Measurements from ENCODE around the gene LONRF2. TPM values are rescaled to one million over a fixed set of nuclear protein-coding genes. Genes with fewer than 3 reads are reported as not detected.

The LONRF2 gene
- polyA plus RNA-seq, 2 of the 4 experiments (the other 2 are of a cell fraction) = 4.8 to 17.9 TPM

DNA sequence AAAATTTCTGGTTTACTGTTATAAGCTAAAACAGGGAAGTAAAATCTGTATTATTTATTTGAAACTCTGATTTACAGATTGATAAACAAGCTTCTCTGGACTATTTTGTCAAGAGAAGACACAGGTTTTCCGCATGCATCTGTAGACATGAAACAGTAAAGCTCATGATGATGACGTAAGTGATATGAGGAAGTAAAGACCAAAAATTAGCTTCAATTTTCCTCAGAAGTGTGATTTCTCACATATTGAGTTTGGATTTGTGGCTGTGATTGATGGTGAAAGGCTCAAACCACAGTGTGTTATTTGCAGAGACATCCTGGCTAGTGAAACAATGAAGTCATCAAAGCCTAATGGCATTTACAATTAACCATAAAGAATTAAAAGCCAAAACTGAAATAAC lies 12.6 kb upstream of the LONRF2 start:
- Histone ChIP-seq H3K4me1 (no peaks in the 10 kb centered on the region), H3K9me3 (no peaks in the 10 kb centered on the region), H3K27ac (no peak overlapping the region), H3K4me3 (no peak overlapping the region), H3K4me2 (no peak overlapping the region)
- ATAC-seq (no peak), FAIRE-seq (no peak), DNase-seq (ENCODE audit: low read depth in 1 of 2, low spot score in 1 of 2) (no peak)
- CTCF ChIA-PET = interaction anchor here (1.3 to 1.5 kb wide), 2 partner anchors 14 to 43 kb away, joined by 4 read pairs; no protein-coding TSS in a partner anchor
- 91% methylated on average over 2 of the region's 2 CpGs for WGBS (ENCODE audit: missing lambda C conversion rate)
- POLR2A ChIA-PET = interaction anchor here (0.8 to 1.5 kb wide), 2 partner anchors 14 to 30 kb away, joined by 3 to 4 read pairs; no protein-coding TSS in a partner anchor
- TF ChIP-seq JUN (IDR thresholded peaks at IDR 0.05) (no peak), FOXS1 (CRISPR knock-in tag; IDR thresholded peaks at IDR 0.05) (no peak), ESRRA (IDR thresholded peaks at IDR 0.05; ENCODE audit: borderline replicate concordance, low read length) (no peak), RARB (CRISPR knock-in tag; IDR thresholded peaks at IDR 0.05) (no peak), HOXA7 (CRISPR knock-in tag; IDR thresholded peaks at IDR 0.05) (no peak), NFE2L2 (conservative IDR thresholded peaks at IDR 0.05; ENCODE audit: low read length) (no peak), JUNB (IDR thresholded peaks at IDR 0.05) (no peak), FOSB (CRISPR knock-in tag; IDR thresholded peaks at IDR 0.05) (no peak), RAD21 (conservative IDR thresholded peaks at IDR 0.05 in 1 of 2, IDR thresholded peaks at IDR 0.05 in 1 of 2) (no peak), KDM5A (IDR thresholded peaks at IDR 0.05) (no peak)
- TF ChIP-seq, protein P1, sequence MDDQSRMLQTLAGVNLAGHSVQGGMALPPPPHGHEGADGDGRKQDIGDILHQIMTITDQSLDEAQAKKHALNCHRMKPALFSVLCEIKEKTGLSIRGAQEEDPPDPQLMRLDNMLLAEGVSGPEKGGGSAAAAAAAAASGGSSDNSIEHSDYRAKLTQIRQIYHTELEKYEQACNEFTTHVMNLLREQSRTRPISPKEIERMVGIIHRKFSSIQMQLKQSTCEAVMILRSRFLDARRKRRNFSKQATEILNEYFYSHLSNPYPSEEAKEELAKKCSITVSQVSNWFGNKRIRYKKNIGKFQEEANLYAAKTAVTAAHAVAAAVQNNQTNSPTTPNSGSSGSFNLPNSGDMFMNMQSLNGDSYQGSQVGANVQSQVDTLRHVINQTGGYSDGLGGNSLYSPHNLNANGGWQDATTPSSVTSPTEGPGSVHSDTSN (IDR thresholded peaks at IDR 0.05) = no peak
- TF ChIP-seq, protein P2, sequence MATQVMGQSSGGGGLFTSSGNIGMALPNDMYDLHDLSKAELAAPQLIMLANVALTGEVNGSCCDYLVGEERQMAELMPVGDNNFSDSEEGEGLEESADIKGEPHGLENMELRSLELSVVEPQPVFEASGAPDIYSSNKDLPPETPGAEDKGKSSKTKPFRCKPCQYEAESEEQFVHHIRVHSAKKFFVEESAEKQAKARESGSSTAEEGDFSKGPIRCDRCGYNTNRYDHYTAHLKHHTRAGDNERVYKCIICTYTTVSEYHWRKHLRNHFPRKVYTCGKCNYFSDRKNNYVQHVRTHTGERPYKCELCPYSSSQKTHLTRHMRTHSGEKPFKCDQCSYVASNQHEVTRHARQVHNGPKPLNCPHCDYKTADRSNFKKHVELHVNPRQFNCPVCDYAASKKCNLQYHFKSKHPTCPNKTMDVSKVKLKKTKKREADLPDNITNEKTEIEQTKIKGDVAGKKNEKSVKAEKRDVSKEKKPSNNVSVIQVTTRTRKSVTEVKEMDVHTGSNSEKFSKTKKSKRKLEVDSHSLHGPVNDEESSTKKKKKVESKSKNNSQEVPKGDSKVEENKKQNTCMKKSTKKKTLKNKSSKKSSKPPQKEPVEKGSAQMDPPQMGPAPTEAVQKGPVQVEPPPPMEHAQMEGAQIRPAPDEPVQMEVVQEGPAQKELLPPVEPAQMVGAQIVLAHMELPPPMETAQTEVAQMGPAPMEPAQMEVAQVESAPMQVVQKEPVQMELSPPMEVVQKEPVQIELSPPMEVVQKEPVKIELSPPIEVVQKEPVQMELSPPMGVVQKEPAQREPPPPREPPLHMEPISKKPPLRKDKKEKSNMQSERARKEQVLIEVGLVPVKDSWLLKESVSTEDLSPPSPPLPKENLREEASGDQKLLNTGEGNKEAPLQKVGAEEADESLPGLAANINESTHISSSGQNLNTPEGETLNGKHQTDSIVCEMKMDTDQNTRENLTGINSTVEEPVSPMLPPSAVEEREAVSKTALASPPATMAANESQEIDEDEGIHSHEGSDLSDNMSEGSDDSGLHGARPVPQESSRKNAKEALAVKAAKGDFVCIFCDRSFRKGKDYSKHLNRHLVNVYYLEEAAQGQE (IDR thresholded peaks at IDR 0.05) = no peak
- TF ChIP-seq, protein P3, sequence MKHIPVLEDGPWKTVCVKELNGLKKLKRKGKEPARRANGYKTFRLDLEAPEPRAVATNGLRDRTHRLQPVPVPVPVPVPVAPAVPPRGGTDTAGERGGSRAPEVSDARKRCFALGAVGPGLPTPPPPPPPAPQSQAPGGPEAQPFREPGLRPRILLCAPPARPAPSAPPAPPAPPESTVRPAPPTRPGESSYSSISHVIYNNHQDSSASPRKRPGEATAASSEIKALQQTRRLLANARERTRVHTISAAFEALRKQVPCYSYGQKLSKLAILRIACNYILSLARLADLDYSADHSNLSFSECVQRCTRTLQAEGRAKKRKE (CRISPR knock-in tag; IDR thresholded peaks at IDR 0.05; ENCODE audit: low read depth) = no peak
- TF ChIP-seq, protein P4, sequence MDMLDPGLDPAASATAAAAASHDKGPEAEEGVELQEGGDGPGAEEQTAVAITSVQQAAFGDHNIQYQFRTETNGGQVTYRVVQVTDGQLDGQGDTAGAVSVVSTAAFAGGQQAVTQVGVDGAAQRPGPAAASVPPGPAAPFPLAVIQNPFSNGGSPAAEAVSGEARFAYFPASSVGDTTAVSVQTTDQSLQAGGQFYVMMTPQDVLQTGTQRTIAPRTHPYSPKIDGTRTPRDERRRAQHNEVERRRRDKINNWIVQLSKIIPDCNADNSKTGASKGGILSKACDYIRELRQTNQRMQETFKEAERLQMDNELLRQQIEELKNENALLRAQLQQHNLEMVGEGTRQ (IDR thresholded peaks at IDR 0.05) = no peak
- TF ChIP-seq, protein P5, sequence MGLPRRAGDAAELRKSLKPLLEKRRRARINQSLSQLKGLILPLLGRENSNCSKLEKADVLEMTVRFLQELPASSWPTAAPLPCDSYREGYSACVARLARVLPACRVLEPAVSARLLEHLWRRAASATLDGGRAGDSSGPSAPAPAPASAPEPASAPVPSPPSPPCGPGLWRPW (IDR thresholded peaks at IDR 0.05) = no peak
- TF ChIP-seq, protein P6, sequence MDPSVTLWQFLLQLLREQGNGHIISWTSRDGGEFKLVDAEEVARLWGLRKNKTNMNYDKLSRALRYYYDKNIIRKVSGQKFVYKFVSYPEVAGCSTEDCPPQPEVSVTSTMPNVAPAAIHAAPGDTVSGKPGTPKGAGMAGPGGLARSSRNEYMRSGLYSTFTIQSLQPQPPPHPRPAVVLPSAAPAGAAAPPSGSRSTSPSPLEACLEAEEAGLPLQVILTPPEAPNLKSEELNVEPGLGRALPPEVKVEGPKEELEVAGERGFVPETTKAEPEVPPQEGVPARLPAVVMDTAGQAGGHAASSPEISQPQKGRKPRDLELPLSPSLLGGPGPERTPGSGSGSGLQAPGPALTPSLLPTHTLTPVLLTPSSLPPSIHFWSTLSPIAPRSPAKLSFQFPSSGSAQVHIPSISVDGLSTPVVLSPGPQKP (IDR thresholded peaks at IDR 0.05; ENCODE audit: low read depth, low read length) = no peak

DNA sequence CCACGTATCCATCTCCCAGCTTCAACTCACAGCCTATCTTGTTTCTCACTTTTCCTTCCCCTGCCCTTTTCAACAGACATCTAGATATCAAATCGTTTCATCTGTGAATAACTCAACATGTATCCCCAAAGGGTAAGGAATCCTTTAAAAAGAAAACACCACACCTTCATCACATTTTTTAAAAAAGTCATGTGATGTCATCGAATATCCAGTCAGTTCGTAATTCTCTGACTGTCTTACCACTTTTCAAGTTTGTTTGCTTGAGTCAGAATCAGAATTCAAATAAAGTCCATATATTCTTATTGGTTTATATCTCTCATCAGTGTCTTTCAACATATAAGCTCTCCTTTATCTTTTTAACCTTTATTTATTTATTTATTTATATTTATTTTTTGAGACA lies 5.4 kb upstream of the LONRF2 start:
- H3K4me2 ChIP-seq = no peak overlapping the region
- H3K27ac ChIP-seq = no peak overlapping the region
- ChIA-PET CTCF (no interaction called here), POLR2A (no interaction called here)
- FAIRE-seq (no peak), DNase-seq (ENCODE audit: low read depth in 1 of 2, low spot score in 1 of 2) (no peak), ATAC-seq (no peak)
- no peaks in the 10 kb centered on the region for H3K9me3 ChIP-seq
- WGBS (ENCODE audit: missing lambda C conversion rate) = 75% methylated on average over 4 of the region's 4 CpGs
- no peak overlapping the region for H3K4me3 ChIP-seq
- H3K4me1 ChIP-seq = 0 out of 3 replicates have a peak, but pooled peaks cover 5% of the 10 kb centered on the region
- no peak for TF ChIP-seq KDM5A (IDR thresholded peaks at IDR 0.05)
- TF ChIP-seq RARB (CRISPR knock-in tag; IDR thresholded peaks at IDR 0.05) = no peak
- no peak for TF ChIP-seq HOXA7 (CRISPR knock-in tag; IDR thresholded peaks at IDR 0.05)
- no peak for TF ChIP-seq NPAS2 (CRISPR knock-in tag; IDR thresholded peaks at IDR 0.05; ENCODE audit: borderline replicate concordance)
- no peak for TF ChIP-seq JUN (IDR thresholded peaks at IDR 0.05)
- TF ChIP-seq, protein P7, sequence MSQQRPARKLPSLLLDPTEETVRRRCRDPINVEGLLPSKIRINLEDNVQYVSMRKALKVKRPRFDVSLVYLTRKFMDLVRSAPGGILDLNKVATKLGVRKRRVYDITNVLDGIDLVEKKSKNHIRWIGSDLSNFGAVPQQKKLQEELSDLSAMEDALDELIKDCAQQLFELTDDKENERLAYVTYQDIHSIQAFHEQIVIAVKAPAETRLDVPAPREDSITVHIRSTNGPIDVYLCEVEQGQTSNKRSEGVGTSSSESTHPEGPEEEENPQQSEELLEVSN (IDR thresholded peaks at IDR 0.05; ENCODE audit: borderline replicate concordance, low read depth) = no peak
- no peak for TF ChIP-seq EHF (CRISPR knock-in tag; IDR thresholded peaks at IDR 0.05)
- no peak for TF ChIP-seq RCOR1 (IDR thresholded peaks at IDR 0.05; ENCODE audit: low read depth, low read length)
- TF ChIP-seq CBX2 (IDR thresholded peaks at IDR 0.05; ENCODE audit: borderline replicate concordance, low read depth) = no peak
- no peak for TF ChIP-seq SMC3 (IDR thresholded peaks at IDR 0.05)
- TF ChIP-seq, protein P2 (IDR thresholded peaks at IDR 0.05) = no peak
- no peak for TF ChIP-seq CHD2 (IDR thresholded peaks at IDR 0.05; ENCODE audit: low read length, partially characterized antibody)
- no peak for TF ChIP-seq ZNF302 (CRISPR knock-in tag; IDR thresholded peaks at IDR 0.05)
